Amniotic epithelial cell (primary cell): ENCODE data around the gene SRF.

Source experiments
- DNase-seq: peaks from one replicate; pipeline ENCODE4 v3.0.0-alpha.2; 2010; ENCODE audit warnings: low read depth

The SRF gene

DNA sequence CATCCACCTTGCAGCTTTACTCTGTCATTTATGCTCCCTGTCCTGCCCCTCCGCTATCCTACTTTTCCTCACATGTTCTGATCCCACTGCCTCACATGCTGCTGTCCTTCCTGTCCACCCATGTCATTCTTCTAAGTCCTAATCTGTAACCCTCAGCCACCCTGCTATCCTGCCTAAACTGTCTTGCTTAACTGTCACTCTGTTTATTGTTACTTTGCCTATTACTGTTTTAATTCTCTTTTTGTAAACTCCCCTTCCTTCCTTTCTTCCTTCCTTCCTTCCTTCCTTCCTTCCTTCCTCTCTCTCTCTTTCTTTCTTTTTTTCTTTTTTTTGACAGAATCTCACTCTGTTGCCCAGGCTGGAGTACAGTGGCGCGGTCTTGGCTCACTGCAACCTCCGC lies 12.4 kb downstream of the SRF start:
- no peak for DNase-seq

DNA sequence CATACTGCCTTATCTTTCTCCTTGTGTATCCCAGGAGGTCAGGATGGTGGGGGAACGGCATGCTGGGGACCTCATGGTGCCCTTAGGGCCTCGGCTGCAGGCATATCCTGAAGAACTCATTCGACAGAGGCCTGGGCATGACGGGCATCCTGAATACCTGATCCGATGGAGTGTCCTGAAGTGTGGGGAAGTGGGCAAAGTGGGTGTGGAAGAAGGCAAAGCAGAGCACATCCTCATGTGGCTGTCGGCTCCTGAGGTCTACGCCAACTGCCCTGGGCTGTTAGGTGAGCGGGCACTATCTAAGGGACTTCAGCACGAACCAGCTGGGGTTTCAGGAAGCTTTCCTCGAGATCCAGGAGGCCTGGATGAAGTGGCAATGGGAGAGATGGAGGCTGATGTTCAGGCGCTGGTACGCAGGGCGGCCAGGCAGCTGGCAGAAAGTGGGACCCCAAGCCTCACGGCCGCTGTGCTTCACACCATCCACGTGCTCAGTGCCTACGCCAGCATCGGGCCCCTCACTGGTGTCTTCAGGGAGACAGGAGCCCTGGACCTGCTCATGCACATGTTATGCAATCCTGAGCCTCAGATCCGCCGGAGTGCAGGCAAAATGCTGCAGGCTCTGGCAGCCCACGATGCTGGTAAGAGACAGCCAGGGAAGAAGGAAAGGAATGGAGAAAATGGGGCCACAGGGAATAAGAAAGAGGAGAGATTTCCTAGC lies 13.4 kb downstream of the SRF start:
- DNase-seq: peak; percentile 38

DNA sequence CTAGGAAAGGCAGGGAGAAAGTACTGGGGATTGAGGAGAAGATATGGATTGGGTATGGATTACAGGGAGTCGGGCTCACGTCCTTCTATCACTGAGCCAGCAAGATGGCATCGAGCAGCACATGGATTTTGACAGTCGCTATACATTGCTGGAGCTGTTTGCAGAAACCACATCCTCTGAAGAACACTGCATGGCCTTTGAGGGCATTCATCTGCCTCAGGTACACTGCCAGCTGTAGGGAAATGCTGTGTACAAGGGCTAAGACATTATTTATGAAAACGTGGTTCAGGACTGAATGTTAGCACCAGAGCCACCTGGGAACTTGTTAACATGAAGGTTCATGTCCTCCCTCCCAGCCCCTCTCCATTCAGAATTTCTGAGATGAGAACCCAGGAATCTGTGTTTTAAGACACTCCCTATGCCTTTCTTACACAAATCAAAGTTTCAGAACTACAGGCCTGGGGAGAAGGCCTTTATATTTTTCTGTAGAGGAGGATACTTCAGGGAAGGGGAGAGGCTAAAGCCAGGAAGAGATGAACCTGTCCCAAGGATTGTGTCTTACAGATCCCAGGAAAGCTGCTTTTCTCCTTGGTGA lies 14.4 kb downstream of the SRF start:
- no peak for DNase-seq

DNA sequence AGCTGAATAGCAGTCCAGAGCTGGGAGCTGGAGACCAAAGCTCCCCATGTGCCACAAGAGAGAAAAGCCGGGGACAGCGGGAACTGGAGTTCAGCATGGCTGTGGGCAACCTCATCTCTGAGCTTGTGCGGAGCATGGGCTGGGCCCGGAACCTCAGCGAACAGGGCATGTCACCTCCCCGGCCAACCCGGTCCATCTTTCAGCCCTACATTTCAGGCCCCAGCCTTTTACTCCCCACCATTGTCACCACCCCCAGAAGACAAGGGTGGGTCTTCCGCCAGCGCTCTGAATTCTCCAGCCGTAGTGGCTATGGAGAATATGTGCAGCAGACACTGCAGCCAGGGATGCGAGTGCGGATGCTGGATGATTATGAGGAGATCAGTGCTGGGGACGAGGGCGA lies 14.9 kb downstream of the SRF start:
- no peak for DNase-seq

DNA sequence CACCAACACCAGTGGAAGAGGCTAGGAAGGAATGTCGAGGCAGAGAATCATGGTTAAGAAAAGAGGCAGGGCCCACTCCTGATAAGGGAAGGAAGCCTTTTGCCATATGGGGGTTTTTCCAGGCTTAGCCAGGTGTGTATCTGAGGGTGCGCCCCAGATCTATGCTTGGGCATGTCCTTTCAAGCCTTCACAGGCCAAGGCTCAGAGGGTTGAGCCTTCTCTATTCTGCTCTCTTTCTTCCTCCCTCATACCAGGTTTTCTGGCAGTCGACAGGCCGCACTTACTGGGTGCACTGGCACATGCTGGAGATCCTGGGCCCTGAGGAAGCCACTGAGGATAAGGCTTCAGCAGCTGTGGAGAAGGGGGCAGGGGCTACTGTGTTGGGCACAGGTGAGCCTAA lies 15.6 kb downstream of the SRF start:
- DNase-seq: no peak

DNA sequence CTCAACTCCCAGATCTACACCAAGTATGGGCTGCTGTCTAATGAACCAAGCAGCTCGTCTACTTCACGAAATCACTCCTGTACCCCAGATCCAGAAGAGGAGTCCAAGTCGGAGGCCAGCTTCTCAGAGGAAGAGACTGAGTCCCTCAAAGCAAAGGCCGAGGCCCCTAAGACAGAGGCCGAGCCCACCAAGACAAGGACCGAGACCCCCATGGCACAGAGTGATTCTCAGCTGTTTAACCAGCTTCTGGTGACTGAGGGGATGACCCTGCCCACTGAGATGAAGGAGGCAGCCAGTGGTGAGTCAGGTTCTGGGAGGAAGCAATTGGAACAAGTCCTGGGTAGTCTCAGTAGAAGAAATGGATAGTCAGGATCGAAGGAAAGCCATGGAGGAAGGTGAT lies 16.8 kb downstream of the SRF start:
- DNase-seq: no peak

DNA sequence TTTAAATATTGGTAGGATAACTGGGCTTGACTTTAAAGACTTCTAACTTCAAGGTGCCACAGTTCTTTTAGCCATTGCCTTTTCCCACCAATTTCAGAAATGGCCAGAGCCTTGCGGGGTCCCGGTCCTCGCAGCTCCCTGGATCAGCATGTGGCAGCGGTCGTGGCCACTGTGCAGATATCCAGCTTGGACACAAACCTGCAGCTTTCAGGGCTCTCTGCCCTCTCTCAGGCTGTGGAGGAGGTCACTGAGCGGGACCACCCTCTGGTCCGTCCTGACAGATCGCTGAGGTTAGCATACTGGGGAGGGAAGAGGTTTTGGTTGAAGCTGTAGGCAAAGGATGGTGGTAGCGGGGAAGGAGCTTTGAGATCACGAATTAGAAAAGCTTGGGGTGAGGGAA lies 17.4 kb downstream of the SRF start:
- no peak for DNase-seq

DNA sequence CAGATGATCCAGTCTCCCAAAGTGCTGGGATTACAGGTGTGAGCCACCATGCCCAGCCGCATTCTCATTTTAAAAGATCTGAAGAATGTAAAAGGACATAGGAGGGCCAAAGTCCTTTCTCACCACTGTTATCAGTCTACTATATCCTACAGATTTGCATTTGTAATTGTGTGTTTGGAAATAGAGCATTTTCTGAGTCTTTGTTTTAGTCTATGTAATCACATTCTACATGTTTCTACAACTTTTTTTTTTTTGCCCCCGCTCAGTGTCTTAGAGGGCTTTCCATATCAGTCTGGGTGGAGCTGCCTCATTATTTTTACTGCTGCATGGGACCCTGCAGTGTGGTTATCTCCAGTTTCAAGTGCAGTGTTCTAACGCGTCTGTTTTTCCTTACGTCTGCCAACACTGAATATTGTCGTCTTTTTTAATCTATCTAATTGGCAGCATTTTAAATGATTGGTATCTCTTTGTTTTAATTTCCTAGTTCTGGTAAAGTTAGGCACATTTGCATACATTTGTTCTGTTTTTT lies 18.8 kb downstream of the SRF start:
- DNase-seq: no peak

DNA sequence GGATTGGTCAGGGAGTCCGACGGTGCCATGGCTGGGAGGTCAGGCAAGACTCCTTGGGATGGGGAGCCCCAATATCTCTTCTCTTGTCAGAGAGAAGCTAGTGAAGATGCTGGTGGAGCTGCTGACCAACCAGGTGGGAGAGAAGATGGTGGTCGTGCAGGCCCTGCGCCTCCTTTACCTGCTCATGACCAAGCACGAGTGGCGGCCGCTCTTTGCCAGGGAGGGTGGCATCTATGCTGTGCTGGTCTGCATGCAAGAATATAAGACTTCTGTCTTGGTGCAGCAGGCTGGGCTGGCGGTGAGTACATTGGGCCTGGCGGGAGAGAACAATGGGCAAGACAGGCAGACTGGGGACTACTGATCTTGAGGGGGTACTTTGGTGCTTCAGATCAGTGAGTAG lies 21.8 kb downstream of the SRF start:
- DNase-seq: no peak

DNA sequence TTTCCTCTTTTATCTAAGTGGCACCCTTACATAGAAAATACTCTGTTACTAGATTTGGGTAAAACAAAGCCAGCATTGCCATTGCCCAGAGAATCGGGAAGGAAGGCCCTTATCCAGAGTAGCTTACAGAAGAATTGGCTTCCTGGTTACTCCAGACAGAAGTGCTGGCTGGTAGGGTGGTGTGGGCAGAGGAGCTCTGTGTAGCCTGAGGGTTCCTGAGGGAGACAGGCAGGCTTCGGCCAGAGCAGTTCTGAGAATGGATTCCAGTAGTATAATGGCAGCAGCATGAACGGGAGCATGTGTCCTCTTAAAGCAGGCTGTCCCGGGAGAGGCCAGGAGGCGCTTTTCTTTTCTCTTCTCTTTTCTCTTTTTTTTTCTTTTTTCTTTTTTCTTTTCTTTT lies 22.9 kb downstream of the SRF start:
- DNase-seq: no peak

DNA sequence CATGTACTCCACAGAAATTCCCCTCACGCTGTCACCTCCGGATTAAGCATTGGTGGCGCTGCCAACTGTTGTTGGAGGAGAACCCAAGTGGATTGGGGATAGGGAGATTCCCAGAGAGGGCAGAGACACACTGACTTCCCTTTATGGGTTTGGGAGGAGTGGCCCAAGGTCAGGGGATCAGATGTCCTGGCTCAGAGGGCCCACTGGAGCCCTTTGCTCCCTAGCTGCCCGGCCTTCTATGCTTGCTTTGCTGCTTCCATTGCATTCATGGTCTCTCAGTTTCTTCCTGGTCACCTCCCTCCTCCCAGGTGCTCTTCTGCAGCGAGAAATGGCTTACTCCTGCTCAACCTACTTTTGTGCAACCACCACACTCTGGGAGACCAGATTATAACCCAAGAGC lies 25.3 kb downstream of the SRF start:
- no peak for DNase-seq

DNA sequence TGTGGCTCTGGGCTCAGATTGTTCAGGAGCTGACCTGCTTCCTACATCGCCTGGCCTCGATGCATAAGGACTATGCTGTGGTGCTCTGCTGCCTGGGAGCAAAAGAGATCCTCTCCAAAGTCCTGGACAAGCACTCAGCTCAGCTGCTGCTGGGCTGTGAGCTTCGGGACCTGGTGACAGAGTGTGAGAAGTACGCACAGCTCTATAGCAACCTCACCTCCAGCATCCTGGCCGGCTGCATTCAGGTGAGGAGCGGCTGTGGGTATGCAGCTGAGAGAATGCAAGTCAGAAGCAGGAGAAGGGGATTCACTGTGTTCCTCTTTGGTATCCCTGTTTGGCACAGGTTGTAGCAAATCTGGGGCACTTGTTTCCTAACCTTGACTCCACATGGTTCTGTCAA lies 28.8 kb downstream of the SRF start:
- no peak for DNase-seq

DNA sequence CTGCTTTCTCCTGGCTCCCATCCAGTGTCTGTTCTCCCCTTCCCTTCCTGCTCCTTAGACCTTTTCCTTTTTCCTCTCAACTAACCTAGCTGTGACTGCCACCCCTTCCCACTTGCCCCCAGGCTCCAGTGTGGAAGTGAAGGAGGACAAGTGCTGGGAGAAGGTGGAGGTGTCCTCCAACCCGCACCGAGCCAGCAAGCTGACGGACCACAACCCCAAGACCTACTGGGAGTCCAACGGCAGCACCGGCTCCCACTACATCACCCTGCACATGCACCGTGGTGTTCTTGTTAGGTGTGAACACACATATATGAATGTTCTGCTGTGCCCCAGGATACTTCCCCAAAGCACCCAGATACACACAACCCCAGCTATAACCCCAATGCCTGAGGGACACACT lies 29.5 kb downstream of the SRF start:
- no peak for DNase-seq

DNA sequence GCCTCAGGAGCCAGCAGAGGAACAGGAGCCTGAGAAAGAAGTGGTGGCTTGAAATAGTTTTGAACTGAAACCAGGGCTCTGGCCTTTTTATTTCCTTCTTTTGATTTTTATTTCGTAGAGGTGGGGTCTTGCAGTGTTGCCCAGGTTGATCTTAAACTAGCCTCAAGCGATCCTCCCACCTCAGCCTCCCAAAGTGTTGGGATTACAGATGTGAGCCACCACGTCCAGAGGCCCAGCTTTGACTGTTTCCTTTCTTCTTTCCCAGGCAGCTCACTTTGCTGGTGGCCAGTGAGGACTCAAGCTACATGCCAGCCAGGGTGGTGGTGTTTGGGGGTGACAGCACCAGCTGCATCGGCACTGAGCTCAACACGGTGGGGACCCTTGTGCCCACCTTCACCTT lies 31.4 kb downstream of the SRF start:
- DNase-seq: no peak

DNA sequence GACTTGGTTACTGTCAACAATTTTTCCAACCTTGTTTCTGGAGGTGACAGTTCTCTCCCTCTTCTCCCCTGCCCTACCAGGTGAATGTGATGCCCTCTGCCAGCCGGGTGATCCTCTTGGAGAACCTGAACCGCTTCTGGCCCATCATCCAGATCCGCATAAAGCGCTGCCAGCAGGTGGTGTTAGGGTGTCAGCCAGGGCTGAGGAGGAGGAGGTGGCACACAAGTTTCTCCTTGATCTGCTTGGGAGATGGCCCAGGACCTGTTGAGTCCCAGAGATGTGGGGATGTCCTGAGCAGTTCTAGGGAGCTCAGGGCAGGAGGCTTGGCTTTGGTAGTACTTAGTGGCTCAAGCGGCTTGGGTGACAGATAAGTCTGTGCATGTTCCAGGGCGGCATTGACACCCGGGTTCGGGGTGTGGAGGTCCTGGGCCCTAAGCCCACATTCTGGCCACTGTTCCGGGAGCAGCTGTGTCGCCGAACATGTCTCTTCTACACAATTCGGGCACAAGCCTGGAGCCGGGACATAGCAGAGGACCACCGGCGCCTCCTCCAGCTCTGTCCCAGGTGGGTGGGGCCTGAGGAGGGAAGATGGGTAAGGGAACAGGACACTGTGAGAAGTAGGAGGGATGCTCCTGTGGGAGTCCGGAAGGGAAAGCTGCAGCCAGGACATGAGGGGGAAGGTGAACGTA lies 32.1 kb downstream of the SRF start:
- no peak for DNase-seq

DNA sequence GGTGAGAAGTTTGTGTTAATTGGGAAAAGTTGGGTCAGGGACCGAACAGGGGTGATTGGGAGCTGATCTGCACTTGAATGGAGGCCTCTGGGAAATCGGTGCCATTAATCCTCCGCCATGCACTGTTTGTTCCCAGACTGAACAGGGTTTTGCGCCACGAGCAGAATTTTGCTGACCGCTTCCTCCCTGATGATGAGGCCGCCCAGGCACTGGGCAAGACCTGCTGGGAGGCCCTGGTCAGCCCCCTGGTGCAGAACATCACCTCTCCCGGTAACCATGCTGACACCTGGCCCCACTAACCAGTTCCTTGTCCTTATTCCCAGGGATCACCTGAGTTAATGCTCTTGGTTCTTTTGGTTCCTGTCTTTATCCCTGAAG lies 32.6 kb downstream of the SRF start:
- no peak for DNase-seq

DNA sequence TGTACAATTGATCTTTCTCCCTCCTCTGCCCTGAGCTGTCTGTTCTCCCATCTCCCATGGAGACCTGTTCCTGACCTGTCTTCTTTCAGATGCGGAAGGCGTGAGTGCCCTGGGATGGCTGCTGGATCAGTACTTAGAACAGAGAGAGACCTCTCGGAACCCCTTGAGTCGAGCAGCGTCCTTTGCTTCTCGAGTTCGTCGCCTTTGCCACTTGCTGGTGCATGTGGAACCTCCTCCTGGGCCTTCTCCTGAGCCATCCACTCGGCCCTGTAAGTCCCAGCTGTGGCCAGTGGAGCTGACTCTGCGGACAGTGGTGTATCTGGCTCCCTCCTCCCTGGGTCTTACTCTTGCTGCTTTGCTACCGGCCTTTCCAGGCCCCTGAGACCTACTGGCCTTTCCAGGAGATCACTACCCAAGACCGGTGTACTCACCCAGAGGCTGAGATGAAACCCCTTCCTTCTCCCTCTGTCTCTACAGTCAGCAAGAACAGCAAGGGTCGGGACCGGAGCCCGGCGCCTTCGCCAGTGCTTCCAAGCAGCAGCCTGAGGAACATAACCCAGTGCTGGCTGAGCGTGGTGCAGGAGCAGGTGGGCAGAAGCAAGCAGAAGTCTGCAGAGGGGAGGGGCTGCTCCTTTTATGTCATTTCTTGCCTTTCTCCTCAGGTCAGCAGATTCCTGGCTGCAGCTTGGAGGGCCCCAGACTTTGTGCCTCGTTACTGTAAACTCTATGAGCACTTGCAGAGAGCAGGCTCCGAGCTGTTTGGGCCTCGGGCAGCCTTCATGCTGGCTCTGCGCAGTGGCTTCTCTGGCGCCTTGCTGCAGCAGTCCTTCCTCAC lies 33.4 kb downstream of the SRF start:
- no peak for DNase-seq

DNA sequence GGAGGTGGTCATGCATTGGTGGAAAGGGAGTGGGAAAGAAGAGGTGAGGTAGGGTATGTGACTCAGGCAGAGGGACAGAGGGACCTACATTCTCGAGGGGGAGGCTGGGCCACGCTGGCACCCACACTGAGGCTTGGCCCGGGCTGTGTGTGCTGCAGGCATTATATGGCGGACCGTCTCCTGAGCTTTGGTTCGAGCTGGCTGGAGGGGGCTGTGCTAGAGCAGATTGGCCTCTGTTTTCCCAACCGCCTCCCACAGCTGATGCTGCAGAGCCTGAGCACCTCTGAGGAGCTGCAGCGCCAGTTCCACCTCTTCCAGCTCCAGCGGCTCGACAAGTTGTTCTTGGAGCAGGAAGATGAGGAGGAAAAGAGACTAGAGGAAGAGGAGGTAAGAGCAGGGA lies 34.8 kb downstream of the SRF start:
- DNase-seq: no peak

DNA sequence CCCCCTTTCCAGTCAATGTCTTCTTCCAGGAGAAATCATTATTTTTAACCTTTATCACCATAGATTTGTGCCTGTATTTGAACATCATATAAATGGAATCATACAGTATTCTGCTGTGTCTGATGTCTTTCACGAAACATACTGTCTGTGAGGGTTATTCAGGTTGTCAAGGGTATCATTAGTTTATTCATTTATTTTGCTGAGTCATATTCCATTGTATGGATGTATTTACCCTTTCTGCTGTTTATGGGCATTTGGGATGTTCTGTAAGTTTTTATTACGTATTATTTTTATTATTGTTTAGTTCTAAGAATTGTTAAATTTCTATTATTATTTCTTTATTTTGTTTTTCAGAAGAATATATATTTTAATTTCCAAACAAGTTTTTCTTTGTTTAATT lies 36.2 kb downstream of the SRF start:
- DNase-seq: no peak

DNA sequence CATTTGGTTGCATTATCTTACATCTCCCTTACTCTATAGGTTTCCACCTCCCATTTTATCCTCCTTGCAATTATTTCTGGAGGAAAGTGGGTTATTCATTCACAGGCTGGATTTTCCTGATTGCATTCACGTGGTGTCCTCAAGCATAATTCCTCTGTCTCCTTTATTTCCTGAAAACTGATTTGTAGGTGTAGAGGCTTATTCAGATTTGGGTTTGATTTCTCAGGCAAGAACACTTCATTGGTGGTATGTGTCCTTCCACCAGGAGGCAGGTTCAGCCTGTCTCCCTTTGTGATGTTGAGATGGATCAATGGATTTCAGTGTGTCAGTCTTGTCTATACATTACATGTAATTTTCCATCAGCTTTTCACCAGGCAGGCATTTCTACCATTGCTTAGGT lies 40.9 kb downstream of the SRF start:
- no peak for DNase-seq

DNA sequence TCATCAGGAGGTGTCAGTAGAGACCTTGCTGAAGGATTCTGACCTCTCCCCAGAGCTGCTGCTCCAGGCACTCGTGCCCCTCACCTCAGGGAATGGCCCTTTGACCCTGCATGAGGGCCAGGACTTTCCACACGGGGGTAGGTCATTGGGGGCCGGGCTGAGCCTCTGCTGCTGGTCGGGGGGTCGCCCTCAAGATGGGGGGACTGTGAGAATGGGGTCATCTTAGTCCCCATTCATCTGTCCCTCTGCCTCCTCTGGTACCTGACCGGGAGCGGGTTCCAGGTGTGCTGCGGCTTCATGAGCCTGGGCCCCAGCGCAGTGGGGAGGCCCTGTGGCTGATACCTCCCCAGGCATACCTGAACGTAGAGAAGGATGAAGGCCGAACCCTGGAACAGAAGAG lies 42.4 kb downstream of the SRF start:
- DNase-seq: no peak

DNA sequence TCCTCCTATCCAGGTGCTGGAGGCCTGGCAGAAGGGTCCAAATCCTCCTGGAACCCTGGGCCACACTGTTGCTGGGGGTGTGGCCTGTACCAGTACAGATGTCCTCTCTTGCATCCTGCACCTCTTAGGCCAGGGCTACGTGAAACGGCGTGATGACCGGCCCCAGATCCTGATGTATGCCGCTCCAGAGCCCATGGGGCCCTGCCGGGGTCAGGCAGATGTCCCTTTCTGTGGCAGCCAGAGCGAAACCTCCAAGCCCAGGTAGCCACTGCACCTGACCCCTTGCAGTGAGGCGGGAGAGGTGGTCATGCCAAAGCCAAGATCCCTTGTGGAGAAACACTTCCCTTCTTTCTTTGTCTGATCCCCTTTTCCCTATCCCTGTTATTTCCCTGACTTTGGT lies 44.0 kb downstream of the SRF start:
- DNase-seq: no peak

DNA sequence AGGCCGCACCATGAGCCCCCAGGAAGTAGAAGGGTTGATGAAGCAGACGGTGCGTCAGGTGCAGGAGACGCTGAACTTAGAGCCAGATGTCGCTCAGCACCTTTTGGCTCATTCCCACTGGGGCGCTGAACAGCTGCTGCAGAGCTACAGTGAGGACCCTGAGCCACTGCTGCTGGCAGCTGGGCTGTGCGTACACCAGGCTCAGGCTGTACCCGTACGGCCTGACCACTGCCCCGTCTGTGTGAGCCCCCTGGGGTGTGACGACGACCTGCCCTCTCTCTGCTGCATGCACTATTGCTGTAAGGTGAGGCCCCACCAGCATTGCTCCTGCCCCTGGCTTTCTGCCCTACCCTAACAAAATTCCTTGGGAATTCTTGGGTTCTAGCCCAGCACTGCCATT lies 45.1 kb downstream of the SRF start:
- no peak for DNase-seq
